NK-92 (cell line): ENCODE measurements around the gene PDE9A.

ENCODE experiments used
- DNase-seq: peaks from one replicate; lab custom pipeline; 2025; ENCODE audit not compliant: unreplicated experiment; lab: John Stamatoyannopoulos, UW

PDE9A gene

GRCh38 chr21:42655796-42656770 lies 2.7 kb downstream of the PDE9A start:
- no peak for DNase-seq

- no peak for DNase-seq
Measured at GRCh38 chr21:42656872-42657271, 3.5 kb downstream of the PDE9A start.

GRCh38 chr21:42657676-42658319 lies 4.4 kb downstream of the PDE9A start:
- no peak for DNase-seq

GRCh38 chr21:42658320-42659105 lies 5.1 kb downstream of the PDE9A start:
- no peak for DNase-seq

- DNase-seq, result no peak
Measured at GRCh38 chr21:42659416-42660117, 6.1 kb downstream of the PDE9A start.

GRCh38 chr21:42660118-42660470 lies 6.7 kb downstream of the PDE9A start:
- no peak for DNase-seq

GRCh38 chr21:42661688-42662429 lies 8.4 kb downstream of the PDE9A start:
- no peak for DNase-seq

- no peak for DNase-seq
Measured at GRCh38 chr21:42662430-42663199, 9.2 kb downstream of the PDE9A start.

GRCh38 chr21:42663200-42663750 lies 9.9 kb downstream of the PDE9A start:
- DNase-seq, result no peak

- no peak for DNase-seq
Measured at GRCh38 chr21:42663860-42664535, 10.6 kb downstream of the PDE9A start.

GRCh38 chr21:42664614-42665013 lies 11.2 kb downstream of the PDE9A start:
- no peak for DNase-seq

GRCh38 chr21:42665026-42665425 lies 11.6 kb downstream of the PDE9A start:
- no peak for DNase-seq

GRCh38 chr21:42665484-42665883 lies 12.1 kb downstream of the PDE9A start:
- DNase-seq, result no peak

- no peak for DNase-seq
Measured at GRCh38 chr21:42666023-42666747, 12.8 kb downstream of the PDE9A start.

GRCh38 chr21:42666925-42667324 lies 13.5 kb downstream of the PDE9A start:
- no peak for DNase-seq

GRCh38 chr21:42668298-42668992 lies 15.0 kb downstream of the PDE9A start:
- DNase-seq, result no peak

GRCh38 chr21:42669041-42669440 lies 15.6 kb downstream of the PDE9A start:
- no peak for DNase-seq
